Middle frontal gyrus (tissue), 1 donor: ENCODE results near the gene MDM4.
"Not testable (repeated sequence)": the region's sequence is repeated elsewhere in the genome, so short reads cannot be mapped to it uniquely, and the experiment has no call there.

Experiments used
- DNase-seq: peaks from one replicate; pipeline ENCODE4 v3.0.0-alpha.2; 2015; ENCODE audit warnings: low spot score; ENCODE audit errors: extremely low spot score

Gene MDM4

GRCh38 chr1:204513117-204513716, 3.0 kb upstream of the MDM4 start:
- DNase-seq, result no peak

GRCh38 chr1:204514828-204515227, 1.4 kb upstream of the MDM4 start:
- DNase-seq, result no peak

GRCh38 chr1:204517382-204517781, 1.2 kb downstream of the MDM4 start:
- not testable (repeated sequence) for DNase-seq

GRCh38 chr1:204520834-204521709, 4.9 kb downstream of the MDM4 start:
- DNase-seq, result no peak

GRCh38 chr1:204521941-204522521, 5.8 kb downstream of the MDM4 start:
- not testable (repeated sequence) for DNase-seq

GRCh38 chr1:204523605-204524215, 7.5 kb downstream of the MDM4 start:
- no peak for DNase-seq

- no peak for DNase-seq
These were observed 8.8 kb downstream of the MDM4 start for GRCh38 chr1:204524986-204525385.

- DNase-seq, result no peak
These were observed 12.0 kb downstream of the MDM4 start for GRCh38 chr1:204528241-204528640.

- no peak for DNase-seq
These were observed 12.5 kb downstream of the MDM4 start for GRCh38 chr1:204528677-204529076.

GRCh38 chr1:204529371-204529895, 13.2 kb downstream of the MDM4 start:
- DNase-seq, result no peak

- no peak for DNase-seq
These were observed 14.7 kb downstream of the MDM4 start for GRCh38 chr1:204530932-204531331.

- DNase-seq, result no peak
These were observed 16.6 kb downstream of the MDM4 start for GRCh38 chr1:204532832-204533231.

GRCh38 chr1:204541626-204542025, 25.4 kb downstream of the MDM4 start:
- no peak for DNase-seq

GRCh38 chr1:204544321-204544720, 28.1 kb downstream of the MDM4 start:
- DNase-seq, result no peak

GRCh38 chr1:204545202-204545601, 29.0 kb downstream of the MDM4 start:
- DNase-seq, result no peak

- no peak for DNase-seq
These were observed 29.7 kb downstream of the MDM4 start for GRCh38 chr1:204545881-204546280.

GRCh38 chr1:204548265-204548664, 32.1 kb downstream of the MDM4 start:
- DNase-seq, result no peak

- DNase-seq, result no peak
These were observed 33.1 kb downstream of the MDM4 start for GRCh38 chr1:204549313-204549712.

- no peak for DNase-seq
These were observed 34.7 kb downstream of the MDM4 start for GRCh38 chr1:204550926-204551325.

- no peak for DNase-seq
These were observed 40.3 kb downstream of the MDM4 start for GRCh38 chr1:204556458-204557052.

GRCh38 chr1:204558467-204558866, 42.3 kb downstream of the MDM4 start:
- DNase-seq, result no peak
